ENCODE results near the gene CMTM1. TPM values are rescaled to one million over a fixed set of nuclear protein-coding genes. Genes with fewer than 3 reads are reported as not detected.
"Not testable (repeated sequence)": the region's sequence is repeated elsewhere in the genome, so short reads cannot be mapped to it uniquely, and the experiment has no call there.

CMTM1 gene
- total RNA-seq, 1 experiment from 2014 or later = 7.1 TPM

DNA sequence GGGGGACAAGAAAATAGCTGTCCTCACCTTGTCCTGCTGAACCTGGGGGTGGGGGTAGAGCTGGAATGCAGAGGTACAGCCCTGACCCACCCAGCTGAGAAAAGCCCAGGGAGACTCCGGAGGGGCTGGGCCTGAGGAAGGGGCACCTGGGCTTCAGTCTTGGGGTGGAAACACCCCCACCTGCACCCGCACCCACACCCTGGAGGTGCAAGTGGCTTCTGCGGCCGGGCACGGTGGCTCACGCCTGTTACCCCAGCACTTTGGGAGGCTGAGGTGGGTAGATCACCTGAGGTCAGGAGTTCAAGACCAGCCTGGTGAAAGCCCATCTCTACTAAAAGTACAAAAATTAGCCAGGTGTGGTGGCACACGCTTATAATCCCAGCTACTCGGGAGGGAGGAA lies 45.7 kb downstream of the CMTM1 start:
- in situ Hi-C loops (cut with HindIII; ENCODE audit: low pct_unique_long_range_greater_than_20kb, low sequenced_read_pairs); POLR2A ChIA-PET: not testable (repeated sequence)

DNA sequence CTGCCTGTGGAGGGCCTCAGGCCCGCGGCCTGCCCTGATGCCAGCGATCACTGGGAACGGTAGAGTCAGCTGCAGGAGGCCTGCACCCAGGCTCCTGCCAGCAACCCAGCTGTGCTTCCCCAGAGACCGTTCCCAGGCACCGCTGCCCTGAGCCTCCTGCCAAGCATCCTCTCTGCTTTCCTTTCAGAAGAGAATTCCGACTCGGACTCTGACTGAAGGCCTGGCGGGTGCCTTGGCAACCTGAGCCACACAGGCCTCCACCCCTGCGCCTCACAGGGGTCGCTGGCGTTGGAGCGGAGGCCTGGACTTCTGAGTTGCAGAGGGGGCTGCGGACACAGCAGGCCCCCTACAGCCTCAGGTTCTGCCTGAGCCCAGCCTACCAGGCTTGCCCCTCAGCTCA lies 46.2 kb downstream of the CMTM1 start:
- H3K27ac ChIP-seq (ENCODE audit: low read length) = no peak overlapping the region
- DNase-seq (ENCODE audit: low read depth, low spot score) (no peak), ATAC-seq (no peak)
- intact Hi-C loops (cut with micrococcal nuclease; ENCODE audit: unreplicated experiment) = no loop called here
- POLR2A ChIA-PET = no interaction called here
- H3K9me3 ChIP-seq (ENCODE audit: control insufficient read depth, insufficient read depth, low read depth, low read length) = no peaks in the 10 kb centered on the region
- peaks cover 6% of the 10 kb centered on the region for H3K36me3 ChIP-seq (ENCODE audit: control insufficient read depth, insufficient read depth, low read length)
- no peak for TF ChIP-seq POLR2AphosphoS5 (IDR thresholded peaks at IDR 0.05; ENCODE audit: low read depth, low read length)
- TF ChIP-seq SIN3A (IDR thresholded peaks at IDR 0.05; ENCODE audit: borderline replicate concordance, insufficient read depth, low read depth, low read length) = no peak
- no peak for TF ChIP-seq TCF7L2 (IDR thresholded peaks at IDR 0.05; ENCODE audit: low read depth, low read length)
- TF ChIP-seq, protein P1, sequence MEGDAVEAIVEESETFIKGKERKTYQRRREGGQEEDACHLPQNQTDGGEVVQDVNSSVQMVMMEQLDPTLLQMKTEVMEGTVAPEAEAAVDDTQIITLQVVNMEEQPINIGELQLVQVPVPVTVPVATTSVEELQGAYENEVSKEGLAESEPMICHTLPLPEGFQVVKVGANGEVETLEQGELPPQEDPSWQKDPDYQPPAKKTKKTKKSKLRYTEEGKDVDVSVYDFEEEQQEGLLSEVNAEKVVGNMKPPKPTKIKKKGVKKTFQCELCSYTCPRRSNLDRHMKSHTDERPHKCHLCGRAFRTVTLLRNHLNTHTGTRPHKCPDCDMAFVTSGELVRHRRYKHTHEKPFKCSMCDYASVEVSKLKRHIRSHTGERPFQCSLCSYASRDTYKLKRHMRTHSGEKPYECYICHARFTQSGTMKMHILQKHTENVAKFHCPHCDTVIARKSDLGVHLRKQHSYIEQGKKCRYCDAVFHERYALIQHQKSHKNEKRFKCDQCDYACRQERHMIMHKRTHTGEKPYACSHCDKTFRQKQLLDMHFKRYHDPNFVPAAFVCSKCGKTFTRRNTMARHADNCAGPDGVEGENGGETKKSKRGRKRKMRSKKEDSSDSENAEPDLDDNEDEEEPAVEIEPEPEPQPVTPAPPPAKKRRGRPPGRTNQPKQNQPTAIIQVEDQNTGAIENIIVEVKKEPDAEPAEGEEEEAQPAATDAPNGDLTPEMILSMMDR (IDR thresholded peaks at IDR 0.05) = no peak
- TF ChIP-seq, protein P2, sequence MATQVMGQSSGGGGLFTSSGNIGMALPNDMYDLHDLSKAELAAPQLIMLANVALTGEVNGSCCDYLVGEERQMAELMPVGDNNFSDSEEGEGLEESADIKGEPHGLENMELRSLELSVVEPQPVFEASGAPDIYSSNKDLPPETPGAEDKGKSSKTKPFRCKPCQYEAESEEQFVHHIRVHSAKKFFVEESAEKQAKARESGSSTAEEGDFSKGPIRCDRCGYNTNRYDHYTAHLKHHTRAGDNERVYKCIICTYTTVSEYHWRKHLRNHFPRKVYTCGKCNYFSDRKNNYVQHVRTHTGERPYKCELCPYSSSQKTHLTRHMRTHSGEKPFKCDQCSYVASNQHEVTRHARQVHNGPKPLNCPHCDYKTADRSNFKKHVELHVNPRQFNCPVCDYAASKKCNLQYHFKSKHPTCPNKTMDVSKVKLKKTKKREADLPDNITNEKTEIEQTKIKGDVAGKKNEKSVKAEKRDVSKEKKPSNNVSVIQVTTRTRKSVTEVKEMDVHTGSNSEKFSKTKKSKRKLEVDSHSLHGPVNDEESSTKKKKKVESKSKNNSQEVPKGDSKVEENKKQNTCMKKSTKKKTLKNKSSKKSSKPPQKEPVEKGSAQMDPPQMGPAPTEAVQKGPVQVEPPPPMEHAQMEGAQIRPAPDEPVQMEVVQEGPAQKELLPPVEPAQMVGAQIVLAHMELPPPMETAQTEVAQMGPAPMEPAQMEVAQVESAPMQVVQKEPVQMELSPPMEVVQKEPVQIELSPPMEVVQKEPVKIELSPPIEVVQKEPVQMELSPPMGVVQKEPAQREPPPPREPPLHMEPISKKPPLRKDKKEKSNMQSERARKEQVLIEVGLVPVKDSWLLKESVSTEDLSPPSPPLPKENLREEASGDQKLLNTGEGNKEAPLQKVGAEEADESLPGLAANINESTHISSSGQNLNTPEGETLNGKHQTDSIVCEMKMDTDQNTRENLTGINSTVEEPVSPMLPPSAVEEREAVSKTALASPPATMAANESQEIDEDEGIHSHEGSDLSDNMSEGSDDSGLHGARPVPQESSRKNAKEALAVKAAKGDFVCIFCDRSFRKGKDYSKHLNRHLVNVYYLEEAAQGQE (IDR thresholded peaks at IDR 0.05; ENCODE audit: insufficient read depth in 1 of 2, low read depth in 2 of 2, low read length in 1 of 2) = no peak
- in situ Hi-C loops (cut with HindIII; ENCODE audit: low pct_unique_long_range_greater_than_20kb, low sequenced_read_pairs) = no loop called here
- CTCF ChIA-PET = interaction anchor here (0.5 kb wide), 1 partner anchor 117 kb away, joined by 6 read pairs; no protein-coding TSS in a partner anchor
- peaks cover 25% of the 10 kb centered on the region for H3K4me1 ChIP-seq (ENCODE audit: control insufficient read depth, insufficient read depth, low read length)
- no TSS peak for BruUV-seq (replicated peaks)
- H3K27me3 ChIP-seq (ENCODE audit: control insufficient read depth, insufficient read depth, low read length) = no peaks in the 10 kb centered on the region
- no peak overlapping the region for H3K4me3 ChIP-seq (ENCODE audit: low read depth in 2 of 2, low read length in 2 of 2)

More for the DNA sequence above, 45.7 kb downstream of the CMTM1 start:
- CTCF ChIA-PET = interaction anchor here (0.5 kb wide), 1 partner anchor 118 kb away, joined by 6 read pairs; no protein-coding TSS in a partner anchor
- DNase-seq (ENCODE audit: low read depth, low spot score); H3K9me3 ChIP-seq (ENCODE audit: control insufficient read depth, insufficient read depth, low read depth, low read length); BruUV-seq (replicated peaks); H3K36me3 ChIP-seq (ENCODE audit: control insufficient read depth, insufficient read depth, low read length); H3K27me3 ChIP-seq (ENCODE audit: control insufficient read depth, insufficient read depth, low read length); H3K27ac ChIP-seq (ENCODE audit: low read length); intact Hi-C loops (cut with micrococcal nuclease; ENCODE audit: unreplicated experiment); H3K4me3 ChIP-seq (ENCODE audit: low read depth in 2 of 2, low read length in 2 of 2); ATAC-seq: not testable (repeated sequence)
- H3K4me1 ChIP-seq (ENCODE audit: control insufficient read depth, insufficient read depth, low read length) = peaks cover 20% of the 10 kb centered on the region

DNA sequence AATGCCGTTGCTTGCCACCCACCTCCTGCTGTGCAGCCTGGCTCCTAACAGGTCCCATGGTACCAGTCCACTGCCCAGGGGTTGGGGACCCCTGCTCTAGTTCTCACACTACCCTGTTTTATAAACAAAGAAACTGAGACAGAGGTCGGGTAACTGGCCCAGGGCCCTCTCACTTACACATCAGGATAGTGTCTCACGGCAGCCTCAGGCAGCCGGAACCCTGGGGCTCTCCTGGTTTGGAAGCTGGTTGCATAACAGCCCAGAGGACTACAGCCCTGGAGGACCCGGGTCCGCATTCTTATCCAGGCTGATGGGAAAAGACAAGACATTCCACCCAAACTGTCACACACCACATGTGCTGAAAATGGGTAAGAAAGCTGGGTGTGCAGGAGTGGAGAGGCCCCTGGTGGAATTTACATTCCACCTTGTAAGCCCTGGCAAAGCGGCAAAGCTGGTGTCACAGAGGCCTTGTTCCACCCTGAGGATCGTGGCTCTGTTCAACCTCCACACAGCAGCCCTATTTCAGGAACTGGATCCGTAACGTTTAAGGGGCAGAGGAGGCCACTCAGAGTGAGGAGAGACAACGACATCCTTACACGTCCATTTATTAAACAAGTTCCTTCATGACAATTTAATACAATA lies 48.0 kb downstream of the CMTM1 start:
- BruUV-seq (replicated peaks) = no TSS peak
- Histone ChIP-seq H3K4me1 (ENCODE audit: control insufficient read depth, insufficient read depth, low read length) (peaks cover 31% of the 10 kb centered on the region), H3K27me3 (ENCODE audit: control insufficient read depth, insufficient read depth, low read length) (no peaks in the 10 kb centered on the region), H3K36me3 (ENCODE audit: control insufficient read depth, insufficient read depth, low read length) (peaks cover 6% of the 10 kb centered on the region), H3K9me3 (ENCODE audit: control insufficient read depth, insufficient read depth, low read depth, low read length) (no peaks in the 10 kb centered on the region), H3K4me3 (ENCODE audit: low read depth in 2 of 2, low read length in 2 of 2) (no peak overlapping the region), H3K27ac (ENCODE audit: low read length) (no peak overlapping the region)
- ATAC-seq = no peak
- no peak for TF ChIP-seq SIN3A (IDR thresholded peaks at IDR 0.05; ENCODE audit: borderline replicate concordance, insufficient read depth, low read depth, low read length)
- TF ChIP-seq, protein P1 (IDR thresholded peaks at IDR 0.05) = no peak
- TF ChIP-seq POLR2AphosphoS5 (IDR thresholded peaks at IDR 0.05; ENCODE audit: low read depth, low read length) = no peak
- TF ChIP-seq, protein P2 (IDR thresholded peaks at IDR 0.05; ENCODE audit: insufficient read depth in 1 of 2, low read depth in 2 of 2, low read length in 1 of 2) = no peak
- no peak for TF ChIP-seq TCF7L2 (IDR thresholded peaks at IDR 0.05; ENCODE audit: low read depth, low read length)
- CTCF ChIA-PET = no interaction called here
- DNase-seq (ENCODE audit: low read depth, low spot score) = no peak
- POLR2A ChIA-PET = no interaction called here
- in situ Hi-C loops (cut with HindIII; ENCODE audit: low pct_unique_long_range_greater_than_20kb, low sequenced_read_pairs) (no loop called here), intact Hi-C loops (cut with micrococcal nuclease; ENCODE audit: unreplicated experiment) (no loop called here)

Measured in Panc1 (cell line).